ENCODE measurements around the gene UQCC3. TPM values are rescaled to one million over a fixed set of nuclear protein-coding genes. Genes with fewer than 3 reads are reported as not detected.

Gene UQCC3, protein sequence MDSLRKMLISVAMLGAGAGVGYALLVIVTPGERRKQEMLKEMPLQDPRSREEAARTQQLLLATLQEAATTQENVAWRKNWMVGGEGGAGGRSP
- total RNA-seq, result 4.8 to 5.7 TPM (median 5.5 TPM) in 3 replicates
- long read RNA-seq, transcript UQCC3-201 (2 exons, 1,947 nt), result major isoform, 19 of 23 reads
- long read RNA-seq, partial matches to known transcripts, result 0 of 23 reads
- long read RNA-seq, other reads (novel, unspliced or antisense), result 4 of 23 reads

DNA sequence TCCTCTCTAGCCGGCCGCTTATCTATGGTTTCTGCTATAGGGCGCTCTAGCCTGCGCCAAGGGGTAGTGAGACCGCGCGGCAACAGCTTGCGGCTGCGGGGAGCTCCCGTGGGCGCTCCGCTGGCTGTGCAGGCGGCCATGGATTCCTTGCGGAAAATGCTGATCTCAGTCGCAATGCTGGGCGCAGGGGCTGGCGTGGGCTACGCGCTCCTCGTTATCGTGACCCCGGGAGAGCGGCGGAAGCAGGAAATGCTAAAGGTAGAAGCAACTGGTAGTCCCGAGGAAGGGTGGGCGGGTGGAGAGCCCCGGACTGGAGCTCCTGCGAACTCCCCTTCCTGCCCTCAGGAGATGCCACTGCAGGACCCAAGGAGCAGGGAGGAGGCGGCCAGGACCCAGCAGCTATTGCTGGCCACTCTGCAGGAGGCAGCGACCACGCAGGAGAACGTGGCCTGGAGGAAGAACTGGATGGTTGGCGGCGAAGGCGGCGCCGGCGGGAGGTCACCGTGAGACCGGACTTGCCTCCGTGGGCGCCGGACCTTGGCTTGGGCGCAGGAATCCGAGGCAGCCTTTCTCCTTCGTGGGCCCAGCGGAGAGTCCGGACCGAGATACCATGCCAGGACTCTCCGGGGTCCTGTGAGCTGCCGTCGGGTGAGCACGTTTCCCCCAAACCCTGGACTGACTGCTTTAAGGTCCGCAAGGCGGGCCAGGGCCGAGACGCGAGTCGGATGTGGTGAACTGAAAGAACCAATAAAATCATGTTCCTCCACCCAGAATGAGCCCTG, at the start of gene UQCC3, which contains the start of gene LBHD1:
Gene UQCC3 (plus strand): TSS at position 66 of the 782 bp plus-strand sequence. CDS start 73 bp downstream, at position 139.
Gene LBHD1 (minus strand): TSS at position 660 of the 782 bp plus-strand sequence. CDS start 2,236 bp downstream, outside the sequence.
- no peaks in the 10 kb centered on the region for H3K9me3 Mint-ChIP-seq (ENCODE audit: low read depth)
- TF ChIP-seq, protein P1, sequence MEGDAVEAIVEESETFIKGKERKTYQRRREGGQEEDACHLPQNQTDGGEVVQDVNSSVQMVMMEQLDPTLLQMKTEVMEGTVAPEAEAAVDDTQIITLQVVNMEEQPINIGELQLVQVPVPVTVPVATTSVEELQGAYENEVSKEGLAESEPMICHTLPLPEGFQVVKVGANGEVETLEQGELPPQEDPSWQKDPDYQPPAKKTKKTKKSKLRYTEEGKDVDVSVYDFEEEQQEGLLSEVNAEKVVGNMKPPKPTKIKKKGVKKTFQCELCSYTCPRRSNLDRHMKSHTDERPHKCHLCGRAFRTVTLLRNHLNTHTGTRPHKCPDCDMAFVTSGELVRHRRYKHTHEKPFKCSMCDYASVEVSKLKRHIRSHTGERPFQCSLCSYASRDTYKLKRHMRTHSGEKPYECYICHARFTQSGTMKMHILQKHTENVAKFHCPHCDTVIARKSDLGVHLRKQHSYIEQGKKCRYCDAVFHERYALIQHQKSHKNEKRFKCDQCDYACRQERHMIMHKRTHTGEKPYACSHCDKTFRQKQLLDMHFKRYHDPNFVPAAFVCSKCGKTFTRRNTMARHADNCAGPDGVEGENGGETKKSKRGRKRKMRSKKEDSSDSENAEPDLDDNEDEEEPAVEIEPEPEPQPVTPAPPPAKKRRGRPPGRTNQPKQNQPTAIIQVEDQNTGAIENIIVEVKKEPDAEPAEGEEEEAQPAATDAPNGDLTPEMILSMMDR (IDR thresholded peaks at IDR 0.05), result peak; percentile 19

DNA sequence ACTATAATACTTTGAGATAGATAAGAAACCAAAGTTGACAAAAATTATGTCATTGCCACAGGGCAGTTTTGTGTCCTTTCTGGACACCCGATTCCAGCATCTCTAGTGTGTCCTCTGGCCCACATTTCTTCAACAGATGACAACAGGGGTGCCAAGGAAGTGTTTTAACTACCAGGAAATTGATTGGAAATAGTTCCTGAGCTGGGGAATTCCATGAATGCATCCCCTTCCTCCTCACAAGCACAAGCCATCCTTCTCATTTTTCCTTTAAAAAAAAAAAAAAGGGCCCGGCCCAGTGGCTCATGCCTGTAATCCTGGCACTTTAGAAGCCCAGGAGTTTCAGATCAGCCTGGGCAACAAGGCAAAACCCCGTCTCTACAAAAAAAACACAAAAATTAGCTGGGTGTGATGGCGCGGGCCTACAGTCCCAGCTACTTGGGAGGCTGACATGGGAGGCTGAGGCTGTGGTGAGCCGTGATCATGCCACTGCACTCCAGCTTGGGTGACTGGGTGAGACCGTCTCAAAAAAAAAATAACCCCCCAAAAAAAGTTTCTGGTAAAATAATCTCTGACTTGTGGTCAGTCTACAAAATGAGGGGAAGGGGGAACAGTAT, 48.9 kb upstream of the UQCC3 start:
- Mint-ChIP-seq H3K4me1 (ENCODE audit: low read depth) (peaks cover 20% of the 10 kb centered on the region), H3K9me3 (ENCODE audit: low read depth) (no peaks in the 10 kb centered on the region), H3K4me3 (ENCODE audit: unreplicated experiment) (peak overlapping the region; percentile 89), H3K27ac (ENCODE audit: unreplicated experiment) (peak overlapping the region; percentile 96), H3K27me3 (ENCODE audit: low read depth) (no peaks in the 10 kb centered on the region), H3K36me3 (ENCODE audit: low read depth) (peaks cover 23% of the 10 kb centered on the region)
- no peak for DNase-seq (ENCODE audit: low spot score)
- TF ChIP-seq, protein P1 (IDR thresholded peaks at IDR 0.05), result no peak

More for the DNA sequence above, at the start of gene UQCC3, which contains the start of gene LBHD1:
- Mint-ChIP-seq H3K36me3 (ENCODE audit: low read depth) (peaks cover 7% of the 10 kb centered on the region), H3K27me3 (ENCODE audit: low read depth) (no peaks in the 10 kb centered on the region), H3K27ac (ENCODE audit: unreplicated experiment) (peak within 1 kb of the TSS; percentile 94), H3K4me3 (ENCODE audit: unreplicated experiment) (peak within 1 kb of the TSS; percentile 95), H3K4me1 (ENCODE audit: low read depth) (peaks cover 37% of the 10 kb centered on the region)
- no peak for DNase-seq (ENCODE audit: low spot score)

DNA sequence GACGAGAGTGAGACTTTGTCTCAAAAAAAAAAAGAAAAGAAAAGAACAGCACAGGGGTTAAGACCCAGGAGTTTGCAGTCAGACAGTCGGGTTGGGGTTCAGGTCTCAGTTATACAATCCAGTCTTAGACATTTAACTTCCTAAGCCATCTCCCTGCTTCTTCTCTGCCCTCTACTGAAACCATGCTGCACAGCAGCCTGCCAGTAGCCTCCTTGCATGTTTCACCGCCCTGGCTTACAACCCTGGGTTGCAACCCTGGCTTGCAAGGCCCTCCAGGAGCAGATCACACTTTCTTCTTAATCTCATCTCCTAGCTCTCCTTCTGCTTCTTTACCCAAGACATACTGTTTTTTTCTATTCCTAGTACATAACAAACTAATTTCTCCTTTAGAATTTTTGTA, 43.8 kb upstream of the UQCC3 start:
- TF ChIP-seq, protein P1 (IDR thresholded peaks at IDR 0.05), result peak; percentile 27
- H3K27me3 Mint-ChIP-seq (ENCODE audit: low read depth), result no peaks in the 10 kb centered on the region
- H3K4me1 Mint-ChIP-seq (ENCODE audit: low read depth), result no peaks in the 10 kb centered on the region
- no peak for DNase-seq (ENCODE audit: low spot score)
- no peaks in the 10 kb centered on the region for H3K9me3 Mint-ChIP-seq (ENCODE audit: low read depth)
- H3K36me3 Mint-ChIP-seq (ENCODE audit: low read depth), result peaks cover 50% of the 10 kb centered on the region
- H3K27ac Mint-ChIP-seq (ENCODE audit: unreplicated experiment), result no peak overlapping the region
- H3K4me3 Mint-ChIP-seq (ENCODE audit: unreplicated experiment), result no peak overlapping the region

DNA sequence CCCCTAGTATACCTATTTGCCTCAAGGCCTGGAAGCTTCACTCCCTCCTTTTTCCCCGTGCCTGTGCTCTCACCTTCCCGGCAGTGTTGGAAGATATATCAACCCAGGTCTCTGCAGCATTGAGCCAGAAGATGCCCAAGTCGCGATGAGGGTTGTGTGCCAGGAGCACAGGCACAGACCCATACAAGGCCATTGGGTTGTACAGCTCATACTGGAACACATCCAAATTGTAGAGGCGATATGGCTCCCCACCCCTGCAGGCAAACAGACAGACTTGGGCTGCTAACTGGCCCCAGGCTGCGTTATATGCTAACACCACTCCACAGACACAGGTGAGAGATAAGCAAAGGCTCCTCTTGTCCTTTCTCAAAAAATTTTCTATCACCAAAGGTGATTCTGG, 39.0 kb upstream of the UQCC3 start:
- Mint-ChIP-seq H3K27me3 (ENCODE audit: low read depth) (no peaks in the 10 kb centered on the region), H3K27ac (ENCODE audit: unreplicated experiment) (peak overlapping the region; percentile 47), H3K4me1 (ENCODE audit: low read depth) (no peaks in the 10 kb centered on the region), H3K36me3 (ENCODE audit: low read depth) (peaks cover 49% of the 10 kb centered on the region), H3K4me3 (ENCODE audit: unreplicated experiment) (no peak overlapping the region), H3K9me3 (ENCODE audit: low read depth) (no peaks in the 10 kb centered on the region)
- TF ChIP-seq, protein P1 (IDR thresholded peaks at IDR 0.05), result no peak
- DNase-seq (ENCODE audit: low spot score), result no peak

DNA sequence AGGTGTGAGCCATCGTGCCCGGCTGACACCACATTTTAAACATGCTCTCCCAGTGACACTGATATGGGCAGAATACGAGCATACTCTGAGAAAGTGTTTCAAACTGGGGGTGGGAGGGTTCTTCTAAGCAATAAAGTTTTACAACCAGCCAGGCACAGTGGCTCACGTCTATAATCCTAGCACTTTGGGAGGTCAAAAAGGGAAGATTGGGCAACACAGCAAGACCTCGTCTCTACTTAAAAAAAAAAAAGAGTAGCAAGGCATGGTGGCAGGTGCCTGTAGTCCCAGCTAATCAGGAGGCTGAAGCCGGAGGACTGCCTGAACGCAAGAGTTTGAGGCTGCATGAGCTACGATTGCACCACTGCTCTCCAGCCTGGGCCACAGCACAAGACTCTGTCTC, 27.3 kb upstream of the UQCC3 start:
- no peak for DNase-seq (ENCODE audit: low spot score)
- H3K4me3 Mint-ChIP-seq (ENCODE audit: unreplicated experiment), result no peak overlapping the region
- H3K4me1 Mint-ChIP-seq (ENCODE audit: low read depth), result peaks cover 21% of the 10 kb centered on the region
- H3K9me3 Mint-ChIP-seq (ENCODE audit: low read depth), result no peaks in the 10 kb centered on the region
- TF ChIP-seq, protein P1 (IDR thresholded peaks at IDR 0.05), result no peak
- H3K27ac Mint-ChIP-seq (ENCODE audit: unreplicated experiment), result peak overlapping the region; percentile 49
- peaks cover 7% of the 10 kb centered on the region for H3K36me3 Mint-ChIP-seq (ENCODE audit: low read depth)
- H3K27me3 Mint-ChIP-seq (ENCODE audit: low read depth), result no peaks in the 10 kb centered on the region
